ENCODE data around the gene XCL1. TPM values are rescaled to one million over a fixed set of nuclear protein-coding genes. Genes with fewer than 3 reads are reported as not detected.

The XCL1 gene
- total and polyA plus RNA-seq, 2 of the 13 experiments (the other 11 are each of a cell fraction or from before 2014, with no cell fraction given) = 2.5 to 7.6 TPM

GRCh38 chr1:168585937-168586336, 9.5 kb downstream of the XCL1 start:
- no TSS peak for BruUV-seq (replicated peaks)
- FAIRE-seq (no peak), DNase-seq (ENCODE audit: low spot score) (no peak), ATAC-seq (no peak)
- Histone ChIP-seq H3K4me1 (ENCODE audit: insufficient read depth, low read length) (no peaks in the 10 kb centered on the region), H3K79me2 (ENCODE audit: insufficient read depth, low read length) (no peaks in the 10 kb centered on the region), H3K9me3 (ENCODE audit: low read length) (no peaks in the 10 kb centered on the region), H3K4me3 (replicated peaks in 1 of 3; ENCODE audit: insufficient read depth in 1 of 3, low read depth in 2 of 3, low read length in 3 of 3) (no peak overlapping the region), H4K20me1 (ENCODE audit: insufficient read depth, low read length) (no peaks in the 10 kb centered on the region), H3K9ac (ENCODE audit: insufficient read depth, low read depth, low read length) (no peak overlapping the region), H3K4me2 (ENCODE audit: low read depth, low read length) (no peak overlapping the region), H3K27ac (ENCODE audit: extremely low read length, insufficient read depth, low read length) (no peak overlapping the region), H3K27me3 (ENCODE audit: control insufficient read depth in 1 of 2, insufficient read depth in 2 of 2, low read length in 2 of 2) (no peaks in the 10 kb centered on the region; a peak in 1 of 5 replicates), H2AFZ (ENCODE audit: low read length) (no peak overlapping the region), H3K36me3 (replicated peaks in 1 of 2; ENCODE audit: control insufficient read depth in 1 of 2, insufficient read depth in 2 of 2, low read length in 2 of 2) (no peaks in the 10 kb centered on the region)
- intact Hi-C loops (cut with micrococcal nuclease; ENCODE audit: unreplicated experiment) = no loop called here
- TF ChIP-seq HNRNPH1 (optimal IDR thresholded peaks at IDR 0.05; ENCODE audit: low read depth, low read length) (no peak), MYC (CRISPR knock-in tag; IDR thresholded peaks at IDR 0.05; ENCODE audit: borderline replicate concordance) (no peak), ARNT2 (CRISPR knock-in tag; IDR thresholded peaks at IDR 0.05; ENCODE audit: low read depth) (no peak), AFF4 (CRISPR knock-in tag; IDR thresholded peaks at IDR 0.05) (no peak), LCORL (IDR thresholded peaks at IDR 0.05) (no peak), LCORL (CRISPR knock-in tag; IDR thresholded peaks at IDR 0.05) (no peak), CREB1 (IDR thresholded peaks at IDR 0.05) (no peak), CREB1 (CRISPR knock-in tag; IDR thresholded peaks at IDR 0.05) (no peak), ZNF687 (CRISPR knock-in tag; IDR thresholded peaks at IDR 0.05) (no peak), NFKBIZ (CRISPR knock-in tag; IDR thresholded peaks at IDR 0.05) (no peak), CCAR2 (optimal IDR thresholded peaks at IDR 0.05; ENCODE audit: low read depth, low read length) (no peak), POLR2A (IDR thresholded peaks at IDR 0.05; ENCODE audit: insufficient read depth in 1 of 2, low read depth in 2 of 2, low read length in 2 of 2) (no peak), RFXAP (CRISPR knock-in tag; IDR thresholded peaks at IDR 0.05; ENCODE audit: borderline replicate concordance) (no peak)
- 50% methylated on average over 1 of the region's 1 CpG for WGBS (ENCODE audit: low lambda C conversion rate)
- in situ Hi-C loops (cut with HindIII; ENCODE audit: extremely low pct_ligation_motif_present, low pct_unique_long_range_greater_than_20kb) = loop anchor here (10.0 kb wide), 1 partner anchor 241 kb away; no protein-coding TSS in a partner anchor
- CTCF ChIA-PET (ENCODE audit: low intra/inter-chr PET ratio, low total read pairs) = no interaction called here
- POLR2A ChIA-PET = no interaction called here
